Liver (tissue), 9 donors: ENCODE data around the gene TM9SF4. TPM values are rescaled to one million over a fixed set of nuclear protein-coding genes. Genes with fewer than 3 reads are reported as not detected.

Experiments used
- DNase-seq: peaks from one replicate; pipeline ENCODE4 v3.0.0-alpha.2; 2017; ENCODE audit warnings: low spot score
- H3K27ac ChIP-seq, 2 donors: one replicate each; pipeline ENCODE4 v1.7.0; 2013; ENCODE audit warnings: inconsistent platforms in 2 of 2, low read length in 2 of 2, control low read depth in 1 of 2, low read depth in 1 of 2, mild to moderate bottlenecking in 1 of 2
- H3K27me3 ChIP-seq, 4 donors: one replicate each; pipeline versions ENCODE4 v1.6.1 to v1.7.0; 2013; ENCODE audit warnings: low read length in 3 of 4, inconsistent platforms in 1 of 4, mild to moderate bottlenecking in 1 of 4, moderate library complexity in 1 of 4; ENCODE audit not compliant: control insufficient read depth in 4 of 4, insufficient read depth in 4 of 4
- H3K36me3 ChIP-seq, 4 donors: one replicate each; pipeline versions ENCODE4 v1.6.1 to v1.7.0; 2013; ENCODE audit warnings: low read length in 3 of 4, mild to moderate bottlenecking in 3 of 4, low read depth in 1 of 4, moderate library complexity in 1 of 4; ENCODE audit not compliant: control insufficient read depth in 4 of 4, insufficient read depth in 3 of 4
- H3K4me1 ChIP-seq, 4 donors: one replicate each; pipeline versions ENCODE4 v1.6.1 to v1.7.0; 2013; ENCODE audit warnings: low read length in 3 of 4, mild to moderate bottlenecking in 3 of 4, moderate library complexity in 1 of 4; ENCODE audit not compliant: control insufficient read depth in 4 of 4, insufficient read depth in 4 of 4
- H3K4me3 ChIP-seq, 3 donors: one replicate each; pipeline versions ENCODE4 v1.6.1 to v1.7.0; 2013; ENCODE audit warnings: low read length in 3 of 3, control low read depth in 1 of 3, low read depth in 1 of 3, mild to moderate bottlenecking in 1 of 3
- H3K9ac ChIP-seq, 2 donors: one replicate each; pipeline ENCODE4 v1.7.0; 2013; ENCODE audit warnings: low read length in 2 of 2, mild to moderate bottlenecking in 2 of 2, moderate library complexity in 2 of 2, control low read depth in 1 of 2, low read depth in 1 of 2
- H3K9me3 ChIP-seq, 4 donors: one replicate each; pipeline versions ENCODE4 v1.6.1 to v1.7.0; 2013; ENCODE audit warnings: low read length in 3 of 4; ENCODE audit not compliant: control insufficient read depth in 4 of 4
- ATF3 ChIP-seq: IDR thresholded peaks from 2 replicates; pipeline ENCODE4 v1.6.1; 2016; ENCODE audit warnings: antibody characterized with exemption
- CTCF ChIP-seq: fragments of 150-350 bp; IDR thresholded peaks from 2 replicates; pipeline ENCODE4 v1.5.1; 2017; ENCODE audit warnings: improper control_type of control experiment, low read depth, low read length; ENCODE audit not compliant: missing input control
- EGR1 ChIP-seq, 2 donors: IDR thresholded peaks; 2 replicates each; pipeline ENCODE4 v1.6.1; 2016 to 2018; ENCODE audit warnings: antibody characterized with exemption in 2 of 2, low read depth in 2 of 2
- FOXA1 ChIP-seq: IDR thresholded peaks from 2 replicates; pipeline ENCODE4 v1.6.1; 2016; ENCODE audit warnings: antibody characterized with exemption
- FOXA2 ChIP-seq: IDR thresholded peaks from 2 replicates; pipeline ENCODE4 v1.6.1; 2016; ENCODE audit warnings: antibody characterized with exemption
- GABPA ChIP-seq, 2 donors: IDR thresholded peaks in 1 of 2; conservative IDR thresholded peaks in 1 of 2; 2 replicates each; pipeline ENCODE4 v1.6.1; 2016; ENCODE audit warnings: antibody characterized with exemption in 2 of 2, mild to moderate bottlenecking in 1 of 2, moderate library complexity in 1 of 2
- HNF4A ChIP-seq, 2 donors: conservative IDR thresholded peaks; 2 replicates each; pipeline ENCODE4 v1.6.1; 2016; ENCODE audit warnings: antibody characterized with exemption in 2 of 2, mild to moderate bottlenecking in 2 of 2
- HNF4G ChIP-seq: IDR thresholded peaks from 2 replicates; pipeline ENCODE4 v1.6.1; 2016; ENCODE audit warnings: antibody characterized with exemption
- JUND ChIP-seq, 2 donors: IDR thresholded peaks; 2 replicates each; pipeline ENCODE4 v1.6.1; 2016; ENCODE audit warnings: antibody characterized with exemption in 2 of 2
- MAX ChIP-seq: IDR thresholded peaks from 2 replicates; pipeline ENCODE4 v1.6.1; 2016; ENCODE audit warnings: antibody characterized with exemption
- NR2F2 ChIP-seq: IDR thresholded peaks from 2 replicates; pipeline ENCODE4 v1.6.1; 2016; ENCODE audit warnings: antibody characterized with exemption
- RAD21 ChIP-seq, 2 donors: IDR thresholded peaks; 2 replicates each; pipeline ENCODE4 v1.6.1; 2016; ENCODE audit warnings: antibody characterized with exemption in 2 of 2, mild to moderate bottlenecking in 2 of 2
- REST ChIP-seq: IDR thresholded peaks from 2 replicates; pipeline ENCODE4 v1.6.1; 2016; ENCODE audit warnings: antibody characterized with exemption, mild to moderate bottlenecking
- RXRA ChIP-seq, 2 donors: IDR thresholded peaks; 2 replicates each; pipeline ENCODE4 v1.6.1; 2017 to 2018; ENCODE audit warnings: antibody characterized with exemption in 2 of 2, mild to moderate bottlenecking in 1 of 2
- SP1 ChIP-seq: IDR thresholded peaks from 2 replicates; pipeline ENCODE4 v1.6.1; 2018; ENCODE audit warnings: antibody characterized with exemption, mild to moderate bottlenecking
- TAF1 ChIP-seq: conservative IDR thresholded peaks from 2 replicates; pipeline ENCODE4 v1.6.1; 2016; ENCODE audit warnings: antibody characterized with exemption, mild to moderate bottlenecking
- YY1 ChIP-seq: IDR thresholded peaks from 2 replicates; pipeline ENCODE4 v1.6.1; 2016; ENCODE audit warnings: antibody characterized with exemption, mild to moderate bottlenecking
- ZBTB33 ChIP-seq: IDR thresholded peaks from 2 replicates; pipeline ENCODE4 v1.6.1; 2016; ENCODE audit warnings: antibody characterized with exemption
- WGBS: extraction: QIAGEN DNeasy Blood & Tissue Kit; methylation state at CpG from one replicate; pipeline ENCODE4 v1.1.7; 2013; 5-methylcytosine and 5-hydroxymethylcytosine counted together
- polyA plus RNA-seq, 2 donors: library from polyadenylated mRNA; stranded (reverse) in 1 of 2; unstranded in 1 of 2; fragments of 200-250 nt in 1 of 2; fragments of >200 nt in 1 of 2; fragmentation: Nextera tagmentation in 1 of 2; extraction: Ambion mirVana in 1 of 2; gene quantifications; one replicate each; pipeline versions ENCODE4 v1.2.1 to v1.2.3, GENCODE V29; 2013 to 2015
- total RNA-seq, 2 donors: library from RNA; depleted of rRNA; stranded (reverse); fragments of >200 nt; gene quantifications; one replicate each; pipeline ENCODE4 v1.2.3, GENCODE V29; 2014
- donor health status: healthy.
- donor health status: healthy.
- donor health status: healthy.
- donor health status: healthy.
- donor health status: healthy.

TM9SF4 gene
- total and polyA plus RNA-seq, 4 donors = 15.9 to 26.2 (median 22.2) TPM

GRCh38 chr20:32215729-32216128 is 106.2 kb downstream of the TM9SF4 start:
- DNase-seq = no peak
- TF ChIP-seq EGR1 (IDR thresholded peaks at IDR 0.05; ENCODE audit: low read depth in 2 of 2) (no peak), HNF4A (conservative IDR thresholded peaks at IDR 0.05) (no peak), ZBTB33 (no peak), TAF1 (no peak), FOXA2 (no peak), HNF4G (no peak), MAX (no peak), CTCF (no peak), SP1 (no peak), RXRA (IDR thresholded peaks at IDR 0.05) (no peak), NR2F2 (no peak), GABPA (IDR thresholded peaks at IDR 0.05 in 1 of 2, conservative IDR thresholded peaks at IDR 0.05 in 1 of 2) (no peak), RAD21 (IDR thresholded peaks at IDR 0.05) (no peak), ATF3 (no peak), JUND (IDR thresholded peaks at IDR 0.05) (no peak)
- no peak overlapping the region for H3K4me3 ChIP-seq
- H3K9ac ChIP-seq = peak overlapping the region in 1 of 2 donors; percentile 76
- peak overlapping the region; percentile 87 to 90 for H3K27ac ChIP-seq
- H3K4me1 ChIP-seq = peaks cover 14 to 60% (median 57%) of the 10 kb centered on the region in 4 donors
- peaks cover 0 to 12% (median 8%) of the 10 kb centered on the region in 4 donors for H3K36me3 ChIP-seq
- no peaks in the 10 kb centered on the region for H3K9me3 ChIP-seq
- WGBS = over 99% methylated on average over 3 of the region's 3 CpGs
- no peaks in the 10 kb centered on the region for H3K27me3 ChIP-seq

GRCh38 chr20:32216179-32217142 is 106.9 kb downstream of the TM9SF4 start:
- Histone ChIP-seq H3K4me3 (no peak overlapping the region), H3K4me1 (peaks cover 14 to 56% (median 52%) of the 10 kb centered on the region in 4 donors), H3K27ac (peak overlapping the region; percentile 87 to 90), H3K27me3 (no peaks in the 10 kb centered on the region), H3K9me3 (no peaks in the 10 kb centered on the region), H3K9ac (peak overlapping the region in 1 of 2 donors; percentile 76), H3K36me3 (peaks cover 0 to 19% (median 10%) of the 10 kb centered on the region in 4 donors)
- no peak for DNase-seq
- WGBS = 28% methylated on average over 13 of the region's 13 CpGs
- TF ChIP-seq GABPA (IDR thresholded peaks at IDR 0.05 in 1 of 2, conservative IDR thresholded peaks at IDR 0.05 in 1 of 2) = peak in 1 of 2 donors; percentile 64
- peak; percentile 89 for TF ChIP-seq HNF4G
- peak; percentile 74 for TF ChIP-seq FOXA2
- peak; percentile 91 for TF ChIP-seq ZBTB33
- peak; percentile 96 to 99 for TF ChIP-seq RXRA (IDR thresholded peaks at IDR 0.05)
- TF ChIP-seq FOXA1 = peak; percentile 87
- peak; percentile 26 for TF ChIP-seq TAF1
- TF ChIP-seq MAX = peak; percentile 95
- TF ChIP-seq RAD21 (IDR thresholded peaks at IDR 0.05) = peak; percentile 55 to 60
- no peak for TF ChIP-seq ATF3
- peak; percentile 85 for TF ChIP-seq SP1
- TF ChIP-seq JUND (IDR thresholded peaks at IDR 0.05) = peak in 1 of 2 donors; percentile 88
- TF ChIP-seq EGR1 (IDR thresholded peaks at IDR 0.05; ENCODE audit: low read depth in 2 of 2) = peak in 1 of 2 donors; percentile 71
- peak; percentile 96 to 99 for TF ChIP-seq HNF4A (conservative IDR thresholded peaks at IDR 0.05)
- TF ChIP-seq REST = peak; percentile 80
- TF ChIP-seq YY1 = peak; percentile 90
